ENCODE measurements around the gene TLK1. TPM values are rescaled to one million over a fixed set of nuclear protein-coding genes. Genes with fewer than 3 reads are reported as not detected.
"Not testable (repeated sequence)": the region's sequence is repeated elsewhere in the genome, so short reads cannot be mapped to it uniquely, and the experiment has no call there.

TLK1 gene
- total RNA-seq, 2 experiments from 2014 or later, result 29.7 to 150 TPM

- Histone ChIP-seq H3K79me2 (ENCODE audit: insufficient read depth, low read depth, low read length) (peaks cover 82% of the 10 kb centered on the region), H3K9me3 (ENCODE audit: low read length) (peaks cover 6% of the 10 kb centered on the region; the same call in 1 of the 2 replicates), H3K27ac (ENCODE audit: low read depth, low read length, poor library complexity, severe bottlenecking) (no peak overlapping the region), H2AFZ (ENCODE audit: low read length) (no peak overlapping the region), H3K9me2 (ENCODE audit: insufficient read depth, low read length) (no peaks in the 10 kb centered on the region), H3K4me1 (ENCODE audit: insufficient read depth, low read length, poor library complexity, severe bottlenecking) (no peaks in the 10 kb centered on the region), H3K4me3 (ENCODE audit: low read depth, low read length, poor library complexity, severe bottlenecking) (no peak overlapping the region), H3K4me2 (ENCODE audit: low read length) (no peak overlapping the region), H4K20me1 (ENCODE audit: insufficient read depth, low read length) (peaks cover 13% of the 10 kb centered on the region), H3K36me3 (ENCODE audit: insufficient read depth, low read length) (peaks cover 77% of the 10 kb centered on the region)
- CTCF ChIA-PET (ENCODE audit: unreplicated experiment), result no interaction called here
- intact Hi-C loops (cut with micrococcal nuclease; ENCODE audit: unreplicated experiment), result no loop called here
- no peak for DNase-seq (ENCODE audit: low spot score)
- POLR2A ChIA-PET, result interaction anchor here (0.7 kb wide), 1 partner anchor 200 kb away, joined by 3 read pairs; no protein-coding TSS in a partner anchor
- TF ChIP-seq, protein P1, sequence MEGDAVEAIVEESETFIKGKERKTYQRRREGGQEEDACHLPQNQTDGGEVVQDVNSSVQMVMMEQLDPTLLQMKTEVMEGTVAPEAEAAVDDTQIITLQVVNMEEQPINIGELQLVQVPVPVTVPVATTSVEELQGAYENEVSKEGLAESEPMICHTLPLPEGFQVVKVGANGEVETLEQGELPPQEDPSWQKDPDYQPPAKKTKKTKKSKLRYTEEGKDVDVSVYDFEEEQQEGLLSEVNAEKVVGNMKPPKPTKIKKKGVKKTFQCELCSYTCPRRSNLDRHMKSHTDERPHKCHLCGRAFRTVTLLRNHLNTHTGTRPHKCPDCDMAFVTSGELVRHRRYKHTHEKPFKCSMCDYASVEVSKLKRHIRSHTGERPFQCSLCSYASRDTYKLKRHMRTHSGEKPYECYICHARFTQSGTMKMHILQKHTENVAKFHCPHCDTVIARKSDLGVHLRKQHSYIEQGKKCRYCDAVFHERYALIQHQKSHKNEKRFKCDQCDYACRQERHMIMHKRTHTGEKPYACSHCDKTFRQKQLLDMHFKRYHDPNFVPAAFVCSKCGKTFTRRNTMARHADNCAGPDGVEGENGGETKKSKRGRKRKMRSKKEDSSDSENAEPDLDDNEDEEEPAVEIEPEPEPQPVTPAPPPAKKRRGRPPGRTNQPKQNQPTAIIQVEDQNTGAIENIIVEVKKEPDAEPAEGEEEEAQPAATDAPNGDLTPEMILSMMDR (conservative IDR thresholded peaks at IDR 0.05; ENCODE audit: low read length), result no peak
- TF ChIP-seq EZH2phosphoT487 (IDR thresholded peaks at IDR 0.05; ENCODE audit: borderline replicate concordance, low read depth, low read length), result no peak
- no TSS peak for BruUV-seq (replicated peaks)
Observed at GRCh38 chr2:171080607-171081006, 80.1 kb downstream of the TLK1 start.

- H3K4me1 ChIP-seq (ENCODE audit: insufficient read depth, low read length, poor library complexity, severe bottlenecking); H3K9me2 ChIP-seq (ENCODE audit: insufficient read depth, low read length); H3K27ac ChIP-seq (ENCODE audit: low read depth, low read length, poor library complexity, severe bottlenecking); H2AFZ ChIP-seq (ENCODE audit: low read length); H3K4me3 ChIP-seq (ENCODE audit: low read depth, low read length, poor library complexity, severe bottlenecking); DNase-seq (ENCODE audit: low spot score); POLR2A ChIA-PET; H3K4me2 ChIP-seq (ENCODE audit: low read length); CTCF ChIA-PET (ENCODE audit: unreplicated experiment); BruUV-seq (replicated peaks); H4K20me1 ChIP-seq (ENCODE audit: insufficient read depth, low read length); intact Hi-C loops (cut with micrococcal nuclease; ENCODE audit: unreplicated experiment): not testable (repeated sequence)
- Histone ChIP-seq H3K9me3 (ENCODE audit: low read length) (peaks cover 12% of the 10 kb centered on the region; the same call in 1 of the 2 replicates), H3K79me2 (ENCODE audit: insufficient read depth, low read depth, low read length) (peaks cover 69% of the 10 kb centered on the region; the same call in 1 of the 2 replicates), H3K36me3 (ENCODE audit: insufficient read depth, low read length) (peaks cover 96% of the 10 kb centered on the region)
Observed at GRCh38 chr2:171076422-171076821, 84.3 kb downstream of the TLK1 start.

- no peak for DNase-seq (ENCODE audit: low spot score)
- Histone ChIP-seq H2AFZ (ENCODE audit: low read length) (no peak overlapping the region), H3K36me3 (ENCODE audit: insufficient read depth, low read length) (peaks cover 94% of the 10 kb centered on the region), H3K4me3 (ENCODE audit: low read depth, low read length, poor library complexity, severe bottlenecking) (no peak overlapping the region), H3K9me2 (ENCODE audit: insufficient read depth, low read length) (no peaks in the 10 kb centered on the region), H3K9me3 (ENCODE audit: low read length) (peaks cover 9% of the 10 kb centered on the region; the same call in 1 of the 2 replicates), H4K20me1 (ENCODE audit: insufficient read depth, low read length) (no peaks in the 10 kb centered on the region), H3K4me2 (ENCODE audit: low read length) (no peak overlapping the region), H3K27ac (ENCODE audit: low read depth, low read length, poor library complexity, severe bottlenecking) (no peak overlapping the region), H3K79me2 (ENCODE audit: insufficient read depth, low read depth, low read length) (peaks cover 60% of the 10 kb centered on the region; the same call in 1 of the 2 replicates), H3K4me1 (ENCODE audit: insufficient read depth, low read length, poor library complexity, severe bottlenecking) (no peaks in the 10 kb centered on the region)
- intact Hi-C loops (cut with micrococcal nuclease; ENCODE audit: unreplicated experiment), result no loop called here
- ChIA-PET CTCF (ENCODE audit: unreplicated experiment) (no interaction called here), POLR2A (interaction anchor here (0.6 to 1.2 kb wide), 5 partner anchors 17 to 614 kb away, joined by 3 to 5 read pairs (median 3); no protein-coding TSS in a partner anchor)
- no peak for TF ChIP-seq EZH2phosphoT487 (IDR thresholded peaks at IDR 0.05; ENCODE audit: borderline replicate concordance, low read depth, low read length)
- TF ChIP-seq, protein P1 (conservative IDR thresholded peaks at IDR 0.05; ENCODE audit: low read length), result no peak
- no TSS peak for BruUV-seq (replicated peaks)
Observed at GRCh38 chr2:171072164-171072563, 88.5 kb downstream of the TLK1 start.
